Measurements from ENCODE around the gene RPL22L1.
"Not testable (repeated sequence)": the region's sequence is repeated elsewhere in the genome, so short reads cannot be mapped to it uniquely, and the experiment has no call there.

Gene RPL22L1

GRCh38 chr3:170877311-170877710 lies 7.3 kb upstream of the RPL22L1 start:
- not testable (repeated sequence) for DNase-seq (ENCODE audit: low read depth)

- no peak for DNase-seq (ENCODE audit: low read depth)
Observed at GRCh38 chr3:170876537-170876936, 6.5 kb upstream of the RPL22L1 start.

- DNase-seq (ENCODE audit: low read depth): no peak
Observed at GRCh38 chr3:170869239-170869590, 780 bp downstream of the RPL22L1 start.

- DNase-seq (ENCODE audit: low read depth): no peak
Observed at GRCh38 chr3:170868577-170869238, 1.3 kb downstream of the RPL22L1 start.

GRCh38 chr3:170867143-170867937 lies 2.7 kb downstream of the RPL22L1 start:
- no peak for DNase-seq (ENCODE audit: low read depth)

- no peak for DNase-seq (ENCODE audit: low read depth)
Observed at GRCh38 chr3:170866499-170866898, 3.5 kb downstream of the RPL22L1 start.

GRCh38 chr3:170865209-170866094 lies 4.5 kb downstream of the RPL22L1 start:
- DNase-seq (ENCODE audit: low read depth): no peak

GRCh38 chr3:170864525-170865208 lies 5.3 kb downstream of the RPL22L1 start:
- no peak for DNase-seq (ENCODE audit: low read depth)

GRCh38 chr3:170863816-170864215 lies 6.2 kb downstream of the RPL22L1 start:
- no peak for DNase-seq (ENCODE audit: low read depth)

- peak; percentile 59 for DNase-seq (ENCODE audit: low read depth)
Observed at GRCh38 chr3:170862618-170863374, 7.2 kb downstream of the RPL22L1 start.

GRCh38 chr3:170858599-170858998 lies 11.4 kb downstream of the RPL22L1 start:
- DNase-seq (ENCODE audit: low read depth): no peak

GRCh38 chr3:170852324-170852723 lies 17.7 kb downstream of the RPL22L1 start:
- DNase-seq (ENCODE audit: low read depth): no peak

- DNase-seq (ENCODE audit: low read depth): peak; percentile 32
Observed at GRCh38 chr3:170848292-170848917, 21.6 kb downstream of the RPL22L1 start.

- DNase-seq (ENCODE audit: low read depth): no peak
Observed at GRCh38 chr3:170844377-170844776, 25.6 kb downstream of the RPL22L1 start.

- DNase-seq (ENCODE audit: low read depth): peak; percentile 35
Observed at GRCh38 chr3:170840291-170840859, 29.6 kb downstream of the RPL22L1 start.

GRCh38 chr3:170839518-170840100 lies 30.4 kb downstream of the RPL22L1 start:
- peak; percentile 15 for DNase-seq (ENCODE audit: low read depth)

- no peak for DNase-seq (ENCODE audit: low read depth)
Observed at GRCh38 chr3:170836491-170836890, 33.5 kb downstream of the RPL22L1 start.

GRCh38 chr3:170835336-170835735 lies 34.7 kb downstream of the RPL22L1 start:
- no peak for DNase-seq (ENCODE audit: low read depth)

- DNase-seq (ENCODE audit: low read depth): no peak
Observed at GRCh38 chr3:170830580-170830979, 39.4 kb downstream of the RPL22L1 start.
